Endothelial cell (in vitro differentiated cells): Measurements from ENCODE around the gene SLC20A1. TPM values are rescaled to one million over a fixed set of nuclear protein-coding genes. Genes with fewer than 3 reads are reported as not detected.
"Not testable (repeated sequence)": the region's sequence is repeated elsewhere in the genome, so short reads cannot be mapped to it uniquely, and the experiment has no call there.

Source experiments
- DNase-seq: peaks from one replicate; pipeline ENCODE4 v3.0.0; 2021; ENCODE audit warnings: low spot score
- H3K27ac Mint-ChIP-seq: one replicate; pipeline ENCODE4 v1.8.0; 2021; ENCODE audit warnings: mixed read lengths, inconsistent platforms; ENCODE audit not compliant: unreplicated experiment
- H3K27me3 Mint-ChIP-seq: one replicate; pipeline ENCODE4 v1.8.0; 2021; ENCODE audit warnings: mild to moderate bottlenecking, moderate library complexity, mixed read lengths, inconsistent platforms; ENCODE audit not compliant: unreplicated experiment
- H3K36me3 Mint-ChIP-seq: one replicate; pipeline ENCODE4 v1.8.0; 2021; ENCODE audit warnings: mild to moderate bottlenecking, low read depth, mixed read lengths, inconsistent platforms; ENCODE audit not compliant: unreplicated experiment
- H3K4me1 Mint-ChIP-seq: one replicate; pipeline ENCODE4 v1.8.0; 2021; ENCODE audit warnings: mild to moderate bottlenecking, mixed read lengths, inconsistent platforms; ENCODE audit not compliant: unreplicated experiment
- H3K4me3 Mint-ChIP-seq: one replicate; pipeline ENCODE4 v1.8.0; 2021; ENCODE audit warnings: mild to moderate bottlenecking, mixed read lengths, inconsistent platforms; ENCODE audit not compliant: unreplicated experiment
- H3K9me3 Mint-ChIP-seq: one replicate; pipeline ENCODE4 v1.8.0; 2021; ENCODE audit warnings: mixed read lengths, inconsistent platforms; ENCODE audit not compliant: unreplicated experiment
- CTCF ChIP-seq: fragments of 200-600 bp; sonication (generic); IDR thresholded peaks from one replicate; pipeline ENCODE4 v1.5.0; 2021; ENCODE audit warnings: antibody characterized with exemption; ENCODE audit not compliant: unreplicated experiment
- total RNA-seq: library from RNA; stranded (reverse); fragmentation: NEBNext Ultra II Directional; extraction: Animal tissue kit (Norgen Biotek cat#: 25700); gene quantifications from one replicate; pipeline ENCODE4 v1.2.1, GENCODE V29; 2021; ENCODE audit not compliant: unreplicated experiment

The SLC20A1 gene
- total RNA-seq, 1 donor from 2014 or later: 255 TPM

- Mint-ChIP-seq H3K4me3 (peak overlapping the region; percentile 24), H3K4me1 (peaks cover 35% of the 10 kb centered on the region), H3K36me3 (peaks cover 53% of the 10 kb centered on the region), H3K9me3 (no peaks in the 10 kb centered on the region), H3K27ac (peak overlapping the region; percentile 62), H3K27me3 (peaks cover 9% of the 10 kb centered on the region)
- no peak for TF ChIP-seq CTCF
- no peak for DNase-seq
Observed at GRCh38 chr2:112664689-112665088, 18.9 kb downstream of the SLC20A1 start.

- TF ChIP-seq CTCF: no peak
- Mint-ChIP-seq H3K4me3 (peak overlapping the region; percentile 24), H3K9me3 (no peaks in the 10 kb centered on the region), H3K27ac (peak overlapping the region; percentile 62), H3K27me3 (peaks cover 9% of the 10 kb centered on the region), H3K4me1 (peaks cover 34% of the 10 kb centered on the region), H3K36me3 (peaks cover 47% of the 10 kb centered on the region)
- no peak for DNase-seq
Observed at GRCh38 chr2:112665113-112665780, 19.5 kb downstream of the SLC20A1 start.

- peaks cover 36% of the 10 kb centered on the region for H3K4me1 Mint-ChIP-seq
- H3K4me3 Mint-ChIP-seq: no peak overlapping the region
- peaks cover 9% of the 10 kb centered on the region for H3K27me3 Mint-ChIP-seq
- no peaks in the 10 kb centered on the region for H3K9me3 Mint-ChIP-seq
- no peak for TF ChIP-seq CTCF
- H3K36me3 Mint-ChIP-seq: peaks cover 37% of the 10 kb centered on the region
- no peak for DNase-seq
- H3K27ac Mint-ChIP-seq: peak overlapping the region; percentile 18
Observed at GRCh38 chr2:112666761-112667122, 21.0 kb downstream of the SLC20A1 start.

- not testable (repeated sequence) for H3K9me3 Mint-ChIP-seq, H3K27ac Mint-ChIP-seq, DNase-seq, H3K4me3 Mint-ChIP-seq, H3K27me3 Mint-ChIP-seq
- Mint-ChIP-seq H3K4me1 (peaks cover 44% of the 10 kb centered on the region), H3K36me3 (peaks cover 38% of the 10 kb centered on the region)
Observed at GRCh38 chr2:112667540-112667939, 21.8 kb downstream of the SLC20A1 start.

GRCh38 chr2:112669667-112670066 is 23.9 kb downstream of the SLC20A1 start:
- peaks cover 9% of the 10 kb centered on the region for H3K27me3 Mint-ChIP-seq
- no peak for DNase-seq
- peaks cover 56% of the 10 kb centered on the region for H3K4me1 Mint-ChIP-seq
- peaks cover 19% of the 10 kb centered on the region for H3K36me3 Mint-ChIP-seq
- no peak for TF ChIP-seq CTCF
- H3K4me3 Mint-ChIP-seq: no peak overlapping the region
- no peaks in the 10 kb centered on the region for H3K9me3 Mint-ChIP-seq
- peak overlapping the region; percentile 84 for H3K27ac Mint-ChIP-seq
